ENCODE results near the gene TOMM20. TPM values are rescaled to one million over a fixed set of nuclear protein-coding genes. Genes with fewer than 3 reads are reported as not detected.

The TOMM20 gene
- total RNA-seq, 3 donors from 2014 or later (not counting 1 experiment from before 2014, with no cell fraction given), result 59.5 to 72.3 (median 60.2) TPM

DNA sequence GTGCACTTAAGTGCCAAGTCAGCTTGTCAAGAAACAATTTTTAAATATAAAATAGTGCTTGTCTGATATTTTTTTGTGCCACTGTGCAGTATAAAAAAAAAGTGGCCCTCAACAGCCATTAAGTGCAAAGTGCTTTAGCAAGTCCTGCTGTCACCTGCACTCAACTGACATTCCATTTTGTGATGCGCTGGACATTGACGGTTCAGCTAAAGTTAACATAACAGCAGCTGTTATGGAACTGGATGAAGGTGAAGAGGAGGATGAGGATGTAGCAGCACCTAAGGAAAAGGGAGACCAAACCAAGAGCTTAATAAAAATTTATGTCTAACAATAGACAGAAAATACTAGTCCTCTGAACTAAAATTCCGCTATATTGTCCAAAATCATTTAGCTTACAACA lies 39.7 kb upstream of the TOMM20 start:
- no peak overlapping the region for H3K4me3 Mint-ChIP-seq
- Histone ChIP-seq H3K4me3 (ENCODE audit: low read length) (no peak overlapping the region), H3K9me3 (ENCODE audit: control insufficient read depth, insufficient read depth, low read length) (no peaks in the 10 kb centered on the region), H3K36me3 (ENCODE audit: control insufficient read depth, insufficient read depth, low read length) (peaks cover 45% of the 10 kb centered on the region), H3K27ac (ENCODE audit: low read length) (no peak overlapping the region), H3K4me1 (ENCODE audit: control insufficient read depth, insufficient read depth, low read length) (no peaks in the 10 kb centered on the region), H3K27me3 (ENCODE audit: control insufficient read depth, insufficient read depth, low read length) (no peaks in the 10 kb centered on the region)
- H3K4me1 Mint-ChIP-seq, result peaks cover 0 to 4% of the 10 kb centered on the region in 2 donors
- no peak for ATAC-seq
- H3K27ac Mint-ChIP-seq, result peak overlapping the region in 1 of 2 donors; percentile 39
- intact Hi-C loops (cut with micrococcal nuclease), result no loop called here
- WGBS (ENCODE audit: insufficient coverage), result 100% methylated on average over 2 of the region's 3 CpGs
- no peaks in the 10 kb centered on the region for H3K9me3 Mint-ChIP-seq
- no peaks in the 10 kb centered on the region for H3K27me3 Mint-ChIP-seq (ENCODE audit: low read depth in 2 of 2)
- TF ChIP-seq, protein P1, sequence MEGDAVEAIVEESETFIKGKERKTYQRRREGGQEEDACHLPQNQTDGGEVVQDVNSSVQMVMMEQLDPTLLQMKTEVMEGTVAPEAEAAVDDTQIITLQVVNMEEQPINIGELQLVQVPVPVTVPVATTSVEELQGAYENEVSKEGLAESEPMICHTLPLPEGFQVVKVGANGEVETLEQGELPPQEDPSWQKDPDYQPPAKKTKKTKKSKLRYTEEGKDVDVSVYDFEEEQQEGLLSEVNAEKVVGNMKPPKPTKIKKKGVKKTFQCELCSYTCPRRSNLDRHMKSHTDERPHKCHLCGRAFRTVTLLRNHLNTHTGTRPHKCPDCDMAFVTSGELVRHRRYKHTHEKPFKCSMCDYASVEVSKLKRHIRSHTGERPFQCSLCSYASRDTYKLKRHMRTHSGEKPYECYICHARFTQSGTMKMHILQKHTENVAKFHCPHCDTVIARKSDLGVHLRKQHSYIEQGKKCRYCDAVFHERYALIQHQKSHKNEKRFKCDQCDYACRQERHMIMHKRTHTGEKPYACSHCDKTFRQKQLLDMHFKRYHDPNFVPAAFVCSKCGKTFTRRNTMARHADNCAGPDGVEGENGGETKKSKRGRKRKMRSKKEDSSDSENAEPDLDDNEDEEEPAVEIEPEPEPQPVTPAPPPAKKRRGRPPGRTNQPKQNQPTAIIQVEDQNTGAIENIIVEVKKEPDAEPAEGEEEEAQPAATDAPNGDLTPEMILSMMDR (IDR thresholded peaks at IDR 0.05), result no peak
- H3K36me3 Mint-ChIP-seq, result no peaks in the 10 kb centered on the region
- DNase-seq, result no peak

DNA sequence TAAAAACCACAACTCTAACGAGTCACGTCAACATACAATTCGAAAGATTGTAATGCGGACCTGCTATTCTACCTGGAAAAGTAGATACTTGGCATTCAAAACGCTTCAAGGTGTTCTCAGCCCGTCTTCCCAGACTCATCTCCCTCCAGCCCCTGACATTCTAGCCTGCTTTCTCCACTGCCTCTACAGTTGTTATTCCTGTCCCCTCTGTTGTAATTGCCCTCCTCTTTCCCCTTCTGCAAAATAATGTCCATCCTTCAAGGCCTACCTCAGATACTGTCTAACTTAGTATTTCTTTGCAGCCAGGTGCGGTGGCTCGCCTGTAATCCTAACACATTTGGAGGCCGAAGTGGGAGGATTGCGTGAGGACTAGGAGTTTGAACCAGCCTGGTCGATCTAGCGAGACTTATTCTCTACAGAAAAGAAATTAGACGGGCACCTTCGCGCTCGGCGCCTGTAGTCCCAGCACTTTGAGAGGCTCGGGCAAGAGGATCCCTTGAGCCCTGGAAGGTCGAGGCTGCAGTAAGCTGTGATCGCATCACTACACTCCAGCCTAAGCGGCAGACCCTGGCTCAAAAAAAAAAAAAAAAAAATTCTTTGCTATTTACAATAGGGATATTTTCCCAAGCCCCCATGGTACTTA lies 33.2 kb upstream of the TOMM20 start:
- 68% methylated on average over 20 of the region's 21 CpGs for WGBS (ENCODE audit: insufficient coverage)
- intact Hi-C loops (cut with micrococcal nuclease), result loop anchor here (1.0 to 5.0 kb wide), 5 partner anchors 34 to 255 kb away; partner anchors contain the start of genes ARID4B, GGPS1, TBCE and TOMM20
- no peak for ATAC-seq
- no peaks in the 10 kb centered on the region for H3K27me3 Mint-ChIP-seq (ENCODE audit: low read depth in 2 of 2)
- Histone ChIP-seq H3K9me3 (ENCODE audit: control insufficient read depth, insufficient read depth, low read length) (no peaks in the 10 kb centered on the region), H3K4me3 (ENCODE audit: low read length) (peak overlapping the region; percentile 80), H3K36me3 (ENCODE audit: control insufficient read depth, insufficient read depth, low read length) (peaks cover 21% of the 10 kb centered on the region), H3K27ac (ENCODE audit: low read length) (peak overlapping the region; percentile 81), H3K4me1 (ENCODE audit: control insufficient read depth, insufficient read depth, low read length) (peaks cover 22% of the 10 kb centered on the region), H3K27me3 (ENCODE audit: control insufficient read depth, insufficient read depth, low read length) (no peaks in the 10 kb centered on the region)
- peak in 1 of 2 donors; percentile 23 for DNase-seq
- no peaks in the 10 kb centered on the region for H3K36me3 Mint-ChIP-seq
- H3K4me3 Mint-ChIP-seq, result peak overlapping the region; percentile 92
- TF ChIP-seq, protein P1 (IDR thresholded peaks at IDR 0.05), result no peak
- no peaks in the 10 kb centered on the region for H3K9me3 Mint-ChIP-seq
- peak overlapping the region; percentile 96 to 97 for H3K27ac Mint-ChIP-seq
- H3K4me1 Mint-ChIP-seq, result peaks cover 18 to 20% of the 10 kb centered on the region in 2 donors

DNA sequence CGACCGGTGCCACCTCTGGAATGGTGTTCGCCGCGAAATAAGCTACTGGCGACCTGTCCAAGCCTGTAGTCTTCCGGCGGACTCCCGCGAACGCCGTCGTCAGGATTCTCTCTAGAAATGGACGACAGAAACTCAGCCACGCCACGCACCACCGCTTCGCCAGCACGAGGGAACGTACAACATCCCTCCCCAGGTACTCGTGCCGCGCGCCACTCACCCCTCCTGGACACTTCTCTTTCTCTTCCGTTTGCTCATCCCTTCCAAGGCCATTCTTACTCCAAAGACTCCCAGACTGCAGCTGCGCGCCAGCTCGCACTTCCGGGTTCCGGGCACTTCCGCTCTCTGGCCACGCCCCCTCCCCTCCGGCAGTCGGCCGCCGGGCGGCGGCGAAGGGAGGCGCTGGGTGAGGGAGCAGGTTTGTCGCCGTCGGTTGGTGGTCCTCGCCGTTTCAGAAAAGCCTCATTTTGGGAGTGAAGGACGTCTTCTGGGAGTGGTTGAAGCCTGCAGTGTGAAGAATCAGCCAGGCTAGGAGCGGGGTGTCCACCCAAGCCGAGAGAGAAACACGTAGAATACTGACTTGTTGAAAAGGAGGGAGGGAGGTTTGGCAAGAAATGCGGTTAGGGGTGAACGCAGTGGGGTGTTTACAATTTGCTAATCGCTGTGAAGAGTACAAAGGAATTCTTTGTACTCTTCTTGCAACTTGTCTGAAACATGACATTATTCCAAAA lies 32.5 kb upstream of the TOMM20 start, which contains the start of gene RBM34:
Gene RBM34 (minus strand): TSS at position 294 of the 728 bp plus-strand sequence. CDS start 24 bp downstream, at position 270.
- Mint-ChIP-seq H3K4me1 (peaks cover 18 to 20% of the 10 kb centered on the region in 2 donors), H3K4me3 (peak within 1 kb of the TSS; percentile 92), H3K36me3 (no peaks in the 10 kb centered on the region), H3K27me3 (ENCODE audit: low read depth in 2 of 2) (no peaks in the 10 kb centered on the region), H3K27ac (peak within 1 kb of the TSS; percentile 96 to 97), H3K9me3 (no peaks in the 10 kb centered on the region)
- Histone ChIP-seq H3K36me3 (ENCODE audit: control insufficient read depth, insufficient read depth, low read length) (peaks cover 28% of the 10 kb centered on the region), H3K27ac (ENCODE audit: low read length) (peak within 1 kb of the TSS; percentile 81), H3K27me3 (ENCODE audit: control insufficient read depth, insufficient read depth, low read length) (no peaks in the 10 kb centered on the region), H3K9me3 (ENCODE audit: control insufficient read depth, insufficient read depth, low read length) (no peaks in the 10 kb centered on the region), H3K4me1 (ENCODE audit: control insufficient read depth, insufficient read depth, low read length) (peaks cover 22% of the 10 kb centered on the region), H3K4me3 (ENCODE audit: low read length) (peak within 1 kb of the TSS; percentile 80)
- under 1% methylated on average over 52 of the region's 52 CpGs for WGBS (ENCODE audit: insufficient coverage)
- intact Hi-C loops (cut with micrococcal nuclease), result loop anchor here (1.0 to 5.0 kb wide), 5 partner anchors 33 to 256 kb away; partner anchors contain the start of genes ARID4B, GGPS1, TBCE and TOMM20
- DNase-seq, result peak; percentile 90 to 96
- ATAC-seq, result peak; percentile 93 to 98 (median 95)
- TF ChIP-seq, protein P1 (IDR thresholded peaks at IDR 0.05), result no peak
